Trophoblast cell (in vitro differentiated cells and primary cell): Measurements from ENCODE around the gene OR8J3.
A peak's percentile ranks its signal among the peaks of the same experiment; 100 is the strongest.
"Not testable (repeated sequence)": the region's sequence is repeated elsewhere in the genome, so short reads cannot be mapped to it uniquely, and the experiment has no call there.

Source experiments
- DNase-seq, 2 donors: peaks; one replicate each; pipeline ENCODE4 v3.0.0-alpha.2; 2016
- H2AFZ ChIP-seq: 2 replicates; pipeline ENCODE4 v1.6.1; 2013; ENCODE audit warnings: low read length, moderate library complexity, mild to moderate bottlenecking; ENCODE audit not compliant: insufficient read depth, poor library complexity
- H2AK5ac ChIP-seq: 2 replicates; pipeline ENCODE4 v1.6.1; 2013; ENCODE audit warnings: mild to moderate bottlenecking, low read length
- H2BK120ac ChIP-seq: 2 replicates; pipeline ENCODE4 v1.6.1; 2013; ENCODE audit warnings: low read length, mild to moderate bottlenecking, moderate library complexity; ENCODE audit not compliant: insufficient read depth, poor library complexity
- H2BK12ac ChIP-seq: 2 replicates; pipeline ENCODE4 v1.6.1; 2013; ENCODE audit warnings: mild to moderate bottlenecking, low read length, moderate library complexity
- H2BK5ac ChIP-seq: 2 replicates; pipeline ENCODE4 v1.6.1; 2013; ENCODE audit warnings: low read length, low read depth, moderate library complexity, mild to moderate bottlenecking; ENCODE audit not compliant: poor library complexity
- H3K14ac ChIP-seq: 2 replicates; pipeline ENCODE4 v1.6.1; 2013; ENCODE audit warnings: mild to moderate bottlenecking, low read length
- H3K18ac ChIP-seq: 2 replicates; pipeline ENCODE4 v1.6.1; 2013; ENCODE audit warnings: mild to moderate bottlenecking, low read length
- H3K23ac ChIP-seq: 2 replicates; pipeline ENCODE4 v1.6.1; 2013; ENCODE audit warnings: low read length
- H3K27ac ChIP-seq: 2 replicates; pipeline ENCODE4 v1.5.1; 2013; ENCODE audit warnings: low read depth, mild to moderate bottlenecking, inconsistent platforms, low read length, moderate library complexity
- H3K27me3 ChIP-seq: 2 replicates; pipeline ENCODE4 v1.6.1; 2013; ENCODE audit warnings: inconsistent platforms, mild to moderate bottlenecking, low read length, moderate library complexity; ENCODE audit not compliant: insufficient read depth
- H3K36me3 ChIP-seq, 2 experiments: 1 replicate in 1 of 2; 2 replicates in 1 of 2; pipeline ENCODE4 v1.6.1; 2013; ENCODE audit warnings: low read length in 2 of 2, mild to moderate bottlenecking in 2 of 2, moderate library complexity in 1 of 2; ENCODE audit not compliant: insufficient read depth in 2 of 2, control insufficient read depth in 1 of 2
- H3K4ac ChIP-seq: 2 replicates; pipeline ENCODE4 v1.6.1; 2013; ENCODE audit warnings: low read depth, mild to moderate bottlenecking, low read length, moderate library complexity
- H3K4me1 ChIP-seq, 2 experiments: 1 replicate in 1 of 2; 2 replicates in 1 of 2; pipeline ENCODE4 v1.6.1; 2013; ENCODE audit warnings: low read length in 2 of 2, mild to moderate bottlenecking in 2 of 2, moderate library complexity in 1 of 2; ENCODE audit not compliant: insufficient read depth in 2 of 2, control insufficient read depth in 1 of 2
- H3K4me2 ChIP-seq: 2 replicates; pipeline ENCODE4 v1.6.1; 2013; ENCODE audit warnings: inconsistent platforms, mild to moderate bottlenecking, low read length, moderate library complexity
- H3K4me3 ChIP-seq: 2 replicates; pipeline ENCODE4 v1.5.1; 2013; ENCODE audit warnings: mild to moderate bottlenecking, low read depth, low read length, inconsistent platforms
- H3K79me1 ChIP-seq: one replicate; pipeline ENCODE4 v1.6.1; 2013; ENCODE audit warnings: low read length
- H3K79me2 ChIP-seq: 2 replicates; pipeline ENCODE4 v1.6.1; 2013; ENCODE audit warnings: low read length, mild to moderate bottlenecking; ENCODE audit not compliant: control insufficient read depth, insufficient read depth, poor library complexity
- H3K9ac ChIP-seq: 2 replicates; pipeline ENCODE4 v1.6.1; 2013; ENCODE audit warnings: mild to moderate bottlenecking, low read length
- H3K9me3 ChIP-seq: 2 replicates; pipeline ENCODE4 v1.6.1; 2013; ENCODE audit warnings: low read depth, mild to moderate bottlenecking, control low read depth, inconsistent platforms, low read length; ENCODE audit not compliant: insufficient read depth
- H4K12ac ChIP-seq: 2 replicates; pipeline ENCODE4 v1.6.1; 2013; ENCODE audit warnings: low read depth, mild to moderate bottlenecking, low read length, moderate library complexity
- H4K8ac ChIP-seq: 2 replicates; pipeline ENCODE4 v1.6.1; 2013; ENCODE audit warnings: low read depth, mild to moderate bottlenecking, low read length, moderate library complexity
- H4K91ac ChIP-seq: one replicate; pipeline ENCODE4 v1.6.1; 2013; ENCODE audit warnings: low read depth, mild to moderate bottlenecking, low read length, moderate library complexity
- WGBS: extraction: QIAGEN DNeasy Blood & Tissue Kit; methylation state at CpG from one replicate; pipeline ENCODE4 v1.1.7; 2013; ENCODE audit warnings: missing lambda C conversion rate; ENCODE audit not compliant: insufficient read length, insufficient coverage; ENCODE audit errors: extremely low coverage; 5-methylcytosine and 5-hydroxymethylcytosine counted together

The OR8J3 gene

DNA sequence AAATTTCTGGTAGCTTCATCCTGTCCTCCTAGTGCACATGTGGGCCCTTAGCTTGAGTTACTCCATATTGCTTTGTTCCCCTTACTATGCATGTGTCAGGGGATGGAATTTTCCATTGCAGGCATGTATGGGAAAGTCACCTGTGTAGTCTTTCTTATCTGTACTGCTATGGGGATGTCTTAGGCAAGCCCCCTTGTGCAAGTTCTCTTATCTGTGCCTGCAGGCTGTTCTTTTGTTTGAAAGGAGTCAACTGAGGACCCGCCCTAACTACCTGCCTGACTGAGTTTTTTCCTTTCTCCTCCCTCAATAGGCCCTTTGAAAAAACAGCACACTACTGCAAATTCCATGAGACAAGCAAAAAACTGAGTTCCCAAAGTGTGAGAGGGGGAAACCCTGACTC is 11.4 kb upstream of the OR8J3 start:
- no peaks in the 10 kb centered on the region for H3K36me3 ChIP-seq
- no peak overlapping the region for H2BK12ac ChIP-seq
- H3K4me2 ChIP-seq: no peak overlapping the region

DNA sequence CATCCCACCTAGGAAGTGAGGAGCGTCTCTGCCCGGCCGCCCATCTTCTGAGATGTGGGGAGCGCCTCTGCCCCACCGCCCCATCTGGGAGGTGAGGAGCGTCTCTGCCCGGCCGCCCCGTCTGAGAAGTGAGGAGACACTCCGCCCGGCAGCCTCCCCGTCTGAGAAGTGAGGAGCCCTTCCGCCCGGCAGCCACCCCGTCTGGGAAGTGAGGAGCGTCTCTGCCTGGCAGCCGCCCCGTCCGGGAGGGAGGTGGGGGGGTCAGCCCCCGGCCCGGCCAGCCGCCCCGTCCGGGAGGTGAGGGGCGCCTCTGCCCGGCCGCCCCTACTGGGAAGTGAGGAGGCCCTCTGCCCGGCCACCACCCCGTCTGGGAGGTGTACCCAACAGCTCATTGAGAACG is 3.7 kb upstream of the OR8J3 start:
- not testable (repeated sequence) for H2BK5ac ChIP-seq, H3K23ac ChIP-seq, H3K27ac ChIP-seq, H3K27me3 ChIP-seq, H3K79me2 ChIP-seq, H3K4me3 ChIP-seq, H2AK5ac ChIP-seq, H4K91ac ChIP-seq, H3K14ac ChIP-seq, H3K4ac ChIP-seq, H3K18ac ChIP-seq, H3K4me1 ChIP-seq, DNase-seq, H3K79me1 ChIP-seq, H4K8ac ChIP-seq, H3K9me3 ChIP-seq, H3K36me3 ChIP-seq, H2BK120ac ChIP-seq, H4K12ac ChIP-seq, H3K9ac ChIP-seq, H2AFZ ChIP-seq, H2BK12ac ChIP-seq, H3K4me2 ChIP-seq
- WGBS: no CpG with 5 or more reads among the region's 30 CpGs

More for the DNA sequence above, 11.4 kb upstream of the OR8J3 start:
- no peak overlapping the region for H3K14ac ChIP-seq
- no peak overlapping the region for H4K8ac ChIP-seq
- no peak overlapping the region for H2BK120ac ChIP-seq
- no peak overlapping the region for H4K12ac ChIP-seq
- no peaks in the 10 kb centered on the region for H3K79me1 ChIP-seq
- H3K18ac ChIP-seq: no peak overlapping the region
- no peak overlapping the region for H2AFZ ChIP-seq
- H3K9me3 ChIP-seq: peaks cover 9% of the 10 kb centered on the region
- H3K79me2 ChIP-seq: no peaks in the 10 kb centered on the region
- no CpG with 5 or more reads among the region's 1 CpG for WGBS
- no peak overlapping the region for H3K4me3 ChIP-seq
- no peak overlapping the region for H3K27ac ChIP-seq
- no peak overlapping the region for H2BK5ac ChIP-seq
- no peak overlapping the region for H3K9ac ChIP-seq
- H3K23ac ChIP-seq: no peak overlapping the region
- H4K91ac ChIP-seq: no peak overlapping the region
- peak; percentile 0 to 2 for DNase-seq
- peaks cover 2% of the 10 kb centered on the region for H3K27me3 ChIP-seq
- H2AK5ac ChIP-seq: no peak overlapping the region
- H3K4me1 ChIP-seq: no peaks in the 10 kb centered on the region
- no peak overlapping the region for H3K4ac ChIP-seq

DNA sequence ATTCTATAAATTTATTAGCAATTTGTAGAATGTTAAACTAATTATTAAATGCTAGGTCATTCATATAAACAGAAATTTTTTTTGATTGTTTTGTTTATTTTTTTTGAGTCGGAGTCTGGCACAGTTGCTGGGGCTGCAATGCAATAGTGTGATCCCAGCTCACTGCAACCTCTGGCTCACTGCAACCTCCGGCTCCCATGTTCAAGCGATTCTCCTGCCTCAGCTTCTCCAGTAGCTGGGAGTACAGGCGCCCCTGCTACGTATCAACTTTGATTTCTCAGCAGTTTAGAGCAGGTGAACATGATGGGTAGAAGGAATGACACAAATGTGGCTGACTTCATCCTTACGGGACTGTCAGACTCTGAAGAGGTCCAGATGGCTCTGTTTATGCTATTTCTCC is 17.9 kb downstream of the OR8J3 start, which contains the start of gene OR8H3:
TSS of gene OR8H3 (plus strand) at position 301 of the 400 bp plus-strand sequence. CDS start at position 301, 0 bp downstream.
- Histone ChIP-seq H3K18ac (no peak within 1 kb of the TSS), H3K4me2 (no peak within 1 kb of the TSS)

DNA sequence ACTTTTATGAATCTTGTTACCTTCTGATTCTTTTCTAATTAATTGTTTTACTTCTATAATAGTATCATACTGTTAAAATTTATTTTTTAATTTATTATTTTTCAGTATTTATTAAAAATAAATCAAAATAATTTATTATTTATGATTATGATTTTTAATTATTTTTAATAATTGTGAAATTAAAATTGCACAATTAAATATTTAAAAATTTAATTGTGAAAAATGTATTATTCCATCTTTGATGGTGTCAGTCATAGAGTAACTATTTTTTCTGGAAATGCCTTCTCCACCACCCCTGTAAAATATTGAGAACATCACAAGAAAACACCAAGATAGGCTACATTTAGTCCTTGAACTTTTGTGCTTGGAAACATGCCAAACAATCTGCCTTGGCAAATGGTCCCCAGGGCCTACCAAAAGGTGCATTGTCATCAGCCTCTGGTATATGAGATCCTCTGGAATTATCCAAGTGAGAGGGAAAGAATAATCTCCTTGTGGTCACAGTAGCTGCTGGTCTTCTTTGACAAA is 36.7 kb downstream of the OR8J3 start, which contains the start of gene OR8H2:
TSS of gene OR8H2 (plus strand) at position 478 of the 528 bp plus-strand sequence. CDS start 1,356 bp downstream, outside the sequence.
- H3K79me1 ChIP-seq: no peaks in the 10 kb centered on the region
- H3K36me3 ChIP-seq: no peaks in the 10 kb centered on the region
- H2AK5ac ChIP-seq: no peak within 1 kb of the TSS
- H3K4me2 ChIP-seq: no peak within 1 kb of the TSS
- no peaks in the 10 kb centered on the region for H3K9me3 ChIP-seq
- no peaks in the 10 kb centered on the region for H3K79me2 ChIP-seq
- H4K8ac ChIP-seq: no peak within 1 kb of the TSS
- H3K4me1 ChIP-seq: no peaks in the 10 kb centered on the region
- no peaks in the 10 kb centered on the region for H3K27me3 ChIP-seq
- no peak within 1 kb of the TSS for H3K23ac ChIP-seq
- H4K12ac ChIP-seq: no peak within 1 kb of the TSS
- no peak within 1 kb of the TSS for H4K91ac ChIP-seq
- no peak within 1 kb of the TSS for H3K18ac ChIP-seq
- no peak within 1 kb of the TSS for H3K4ac ChIP-seq
- no peak within 1 kb of the TSS for H2AFZ ChIP-seq
- no peak within 1 kb of the TSS for H3K4me3 ChIP-seq
- H3K27ac ChIP-seq: no peak within 1 kb of the TSS
- no peak within 1 kb of the TSS for H3K9ac ChIP-seq
- no peak within 1 kb of the TSS for H3K14ac ChIP-seq
- H2BK12ac ChIP-seq: no peak within 1 kb of the TSS
- DNase-seq: no peak
- H2BK5ac ChIP-seq: no peak within 1 kb of the TSS
- H2BK120ac ChIP-seq: no peak within 1 kb of the TSS

More for the DNA sequence above, 17.9 kb downstream of the OR8J3 start, which contains the start of gene OR8H3:
- Histone ChIP-seq H4K91ac (no peak within 1 kb of the TSS), H3K4ac (no peak within 1 kb of the TSS), H3K27me3 (no peaks in the 10 kb centered on the region), H4K8ac (no peak within 1 kb of the TSS), H3K36me3 (no peaks in the 10 kb centered on the region), H4K12ac (no peak within 1 kb of the TSS), H2AFZ (no peak within 1 kb of the TSS), H3K4me1 (no peaks in the 10 kb centered on the region), H2BK120ac (no peak within 1 kb of the TSS), H3K23ac (no peak within 1 kb of the TSS), H2BK5ac (no peak within 1 kb of the TSS), H3K27ac (no peak within 1 kb of the TSS), H2BK12ac (no peak within 1 kb of the TSS), H2AK5ac (no peak within 1 kb of the TSS), H3K14ac (no peak within 1 kb of the TSS), H3K9ac (no peak within 1 kb of the TSS), H3K4me3 (no peak within 1 kb of the TSS), H3K9me3 (no peaks in the 10 kb centered on the region), H3K79me1 (no peaks in the 10 kb centered on the region), H3K79me2 (no peaks in the 10 kb centered on the region)
- no CpG with 5 or more reads among the region's 6 CpGs for WGBS
- DNase-seq: no peak
